ENCODE measurements around the gene KRR1.

KRR1 gene

GRCh38 chr12:75455839-75456238, 55.6 kb downstream of the KRR1 start:
- TF ChIP-seq TAF1 (IDR thresholded peaks at IDR 0.05; ENCODE audit: low read depth) (no peak), CEBPB (IDR thresholded peaks at IDR 0.05) (no peak), MAX (IDR thresholded peaks at IDR 0.05) (no peak), RAD21 (IDR thresholded peaks at IDR 0.05; ENCODE audit: low read depth) (no peak), TEAD4 (IDR thresholded peaks at IDR 0.05) (no peak), ZBTB7A (IDR thresholded peaks at IDR 0.05; ENCODE audit: low read depth) (no peak)

DNA sequence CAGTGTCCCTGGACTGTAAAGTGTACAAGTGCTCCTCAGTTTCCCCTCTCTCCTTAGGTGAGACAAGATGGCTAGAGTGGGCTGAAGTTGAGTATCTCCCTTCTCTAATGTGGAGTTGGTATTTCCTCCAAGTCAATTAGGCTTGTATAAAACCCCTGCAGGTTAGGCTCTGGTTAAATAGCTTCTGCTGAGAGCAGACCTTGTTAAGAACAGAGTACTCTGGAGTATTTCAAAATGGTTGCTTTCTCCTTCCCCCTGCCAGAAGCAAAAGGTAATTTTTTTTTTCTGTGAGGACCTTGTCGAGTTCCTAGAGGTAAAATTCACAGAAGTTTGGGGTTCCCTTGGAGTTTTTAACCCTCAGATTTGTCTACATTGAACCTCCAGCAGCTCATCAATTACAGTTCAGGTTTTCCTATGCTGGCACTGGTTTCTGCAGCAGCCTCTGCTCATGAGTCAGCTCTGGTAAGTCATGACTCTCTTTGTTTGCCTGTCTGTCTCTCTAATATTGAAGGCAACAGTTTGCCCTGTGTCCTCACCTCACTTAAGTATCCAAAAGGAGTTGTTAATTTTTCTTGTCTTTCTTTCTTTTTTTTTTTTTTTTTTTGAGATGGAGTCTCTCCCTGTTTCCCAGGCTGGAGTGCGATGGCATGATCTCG, 58.6 kb downstream of the KRR1 start:
- no peak for TF ChIP-seq ZBTB7A (IDR thresholded peaks at IDR 0.05; ENCODE audit: low read depth)

DNA sequence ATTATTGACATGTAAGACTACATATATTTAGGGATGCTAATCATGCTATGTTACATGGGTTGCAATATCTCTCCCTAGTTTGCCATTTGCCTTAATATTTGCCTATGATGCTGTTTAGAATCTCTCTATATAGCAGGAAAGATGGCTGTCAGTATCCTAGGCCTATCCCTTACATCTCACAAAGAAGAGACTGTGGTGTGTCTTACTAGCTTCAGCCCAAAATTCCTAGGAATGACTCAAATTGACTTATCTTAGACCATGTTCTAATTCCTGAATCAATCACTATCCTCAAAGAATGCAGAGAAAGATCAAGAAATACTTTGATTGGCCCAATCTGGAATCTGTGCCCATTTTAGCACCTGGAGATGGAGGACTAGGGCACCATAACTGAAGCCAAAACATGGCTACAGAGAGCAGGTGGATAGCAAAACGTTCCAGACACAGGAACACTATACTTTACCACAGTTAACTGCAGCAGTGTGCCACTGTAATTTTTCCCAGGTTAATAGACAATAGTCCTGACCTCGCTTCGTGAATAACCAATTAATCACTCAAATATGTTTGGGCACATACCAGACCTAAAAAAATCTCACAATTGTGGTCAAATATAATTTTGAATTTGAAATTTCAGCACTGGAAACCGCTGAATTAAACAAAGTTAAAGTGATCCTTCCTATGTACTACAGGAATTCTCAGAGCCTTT, 63.6 kb downstream of the KRR1 start:
- TF ChIP-seq, protein P1, sequence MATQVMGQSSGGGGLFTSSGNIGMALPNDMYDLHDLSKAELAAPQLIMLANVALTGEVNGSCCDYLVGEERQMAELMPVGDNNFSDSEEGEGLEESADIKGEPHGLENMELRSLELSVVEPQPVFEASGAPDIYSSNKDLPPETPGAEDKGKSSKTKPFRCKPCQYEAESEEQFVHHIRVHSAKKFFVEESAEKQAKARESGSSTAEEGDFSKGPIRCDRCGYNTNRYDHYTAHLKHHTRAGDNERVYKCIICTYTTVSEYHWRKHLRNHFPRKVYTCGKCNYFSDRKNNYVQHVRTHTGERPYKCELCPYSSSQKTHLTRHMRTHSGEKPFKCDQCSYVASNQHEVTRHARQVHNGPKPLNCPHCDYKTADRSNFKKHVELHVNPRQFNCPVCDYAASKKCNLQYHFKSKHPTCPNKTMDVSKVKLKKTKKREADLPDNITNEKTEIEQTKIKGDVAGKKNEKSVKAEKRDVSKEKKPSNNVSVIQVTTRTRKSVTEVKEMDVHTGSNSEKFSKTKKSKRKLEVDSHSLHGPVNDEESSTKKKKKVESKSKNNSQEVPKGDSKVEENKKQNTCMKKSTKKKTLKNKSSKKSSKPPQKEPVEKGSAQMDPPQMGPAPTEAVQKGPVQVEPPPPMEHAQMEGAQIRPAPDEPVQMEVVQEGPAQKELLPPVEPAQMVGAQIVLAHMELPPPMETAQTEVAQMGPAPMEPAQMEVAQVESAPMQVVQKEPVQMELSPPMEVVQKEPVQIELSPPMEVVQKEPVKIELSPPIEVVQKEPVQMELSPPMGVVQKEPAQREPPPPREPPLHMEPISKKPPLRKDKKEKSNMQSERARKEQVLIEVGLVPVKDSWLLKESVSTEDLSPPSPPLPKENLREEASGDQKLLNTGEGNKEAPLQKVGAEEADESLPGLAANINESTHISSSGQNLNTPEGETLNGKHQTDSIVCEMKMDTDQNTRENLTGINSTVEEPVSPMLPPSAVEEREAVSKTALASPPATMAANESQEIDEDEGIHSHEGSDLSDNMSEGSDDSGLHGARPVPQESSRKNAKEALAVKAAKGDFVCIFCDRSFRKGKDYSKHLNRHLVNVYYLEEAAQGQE (IDR thresholded peaks at IDR 0.05; ENCODE audit: low read depth), result no peak
- no peak for TF ChIP-seq MAX (IDR thresholded peaks at IDR 0.05)
- no peak for TF ChIP-seq EGR1 (IDR thresholded peaks at IDR 0.05)
- no peak for TF ChIP-seq TCF12 (IDR thresholded peaks at IDR 0.05; ENCODE audit: low read depth)
- no peak for TF ChIP-seq CEBPB (IDR thresholded peaks at IDR 0.05)
- TF ChIP-seq TEAD4 (IDR thresholded peaks at IDR 0.05), result no peak
- no peak for TF ChIP-seq TAF1 (IDR thresholded peaks at IDR 0.05; ENCODE audit: low read depth)
- TF ChIP-seq, protein P2, sequence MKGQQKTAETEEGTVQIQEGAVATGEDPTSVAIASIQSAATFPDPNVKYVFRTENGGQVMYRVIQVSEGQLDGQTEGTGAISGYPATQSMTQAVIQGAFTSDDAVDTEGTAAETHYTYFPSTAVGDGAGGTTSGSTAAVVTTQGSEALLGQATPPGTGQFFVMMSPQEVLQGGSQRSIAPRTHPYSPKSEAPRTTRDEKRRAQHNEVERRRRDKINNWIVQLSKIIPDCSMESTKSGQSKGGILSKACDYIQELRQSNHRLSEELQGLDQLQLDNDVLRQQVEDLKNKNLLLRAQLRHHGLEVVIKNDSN (IDR thresholded peaks at IDR 0.05), result no peak
- no peak for TF ChIP-seq FOXM1 (IDR thresholded peaks at IDR 0.05; ENCODE audit: borderline replicate concordance, low read depth)
- TF ChIP-seq NFIC (IDR thresholded peaks at IDR 0.05), result no peak
- TF ChIP-seq EP300 (IDR thresholded peaks at IDR 0.05; ENCODE audit: borderline replicate concordance), result no peak
- no peak for TF ChIP-seq ZBTB7A (IDR thresholded peaks at IDR 0.05; ENCODE audit: low read depth)
- TF ChIP-seq YY1 (IDR thresholded peaks at IDR 0.05; ENCODE audit: low read depth), result no peak

GRCh38 chr12:75446857-75447256, 64.6 kb downstream of the KRR1 start:
- TF ChIP-seq CREB1 (IDR thresholded peaks at IDR 0.05; ENCODE audit: low read depth), result no peak
- TF ChIP-seq TAF1 (IDR thresholded peaks at IDR 0.05; ENCODE audit: low read depth), result no peak
- no peak for TF ChIP-seq TEAD4 (IDR thresholded peaks at IDR 0.05)
- TF ChIP-seq MAX (IDR thresholded peaks at IDR 0.05), result no peak
- TF ChIP-seq TCF12 (IDR thresholded peaks at IDR 0.05; ENCODE audit: low read depth), result no peak
- no peak for TF ChIP-seq EP300 (IDR thresholded peaks at IDR 0.05; ENCODE audit: borderline replicate concordance)
- TF ChIP-seq, protein P2 (IDR thresholded peaks at IDR 0.05), result no peak
- no peak for TF ChIP-seq CEBPB (IDR thresholded peaks at IDR 0.05)
- TF ChIP-seq RAD21 (IDR thresholded peaks at IDR 0.05; ENCODE audit: low read depth), result no peak
- TF ChIP-seq ZBTB7A (IDR thresholded peaks at IDR 0.05; ENCODE audit: low read depth), result no peak
- TF ChIP-seq FOXM1 (IDR thresholded peaks at IDR 0.05; ENCODE audit: borderline replicate concordance, low read depth), result no peak
- no peak for TF ChIP-seq EGR1 (IDR thresholded peaks at IDR 0.05)
- TF ChIP-seq NFIC (IDR thresholded peaks at IDR 0.05), result no peak
- TF ChIP-seq, protein P1 (IDR thresholded peaks at IDR 0.05; ENCODE audit: low read depth), result no peak

DNA sequence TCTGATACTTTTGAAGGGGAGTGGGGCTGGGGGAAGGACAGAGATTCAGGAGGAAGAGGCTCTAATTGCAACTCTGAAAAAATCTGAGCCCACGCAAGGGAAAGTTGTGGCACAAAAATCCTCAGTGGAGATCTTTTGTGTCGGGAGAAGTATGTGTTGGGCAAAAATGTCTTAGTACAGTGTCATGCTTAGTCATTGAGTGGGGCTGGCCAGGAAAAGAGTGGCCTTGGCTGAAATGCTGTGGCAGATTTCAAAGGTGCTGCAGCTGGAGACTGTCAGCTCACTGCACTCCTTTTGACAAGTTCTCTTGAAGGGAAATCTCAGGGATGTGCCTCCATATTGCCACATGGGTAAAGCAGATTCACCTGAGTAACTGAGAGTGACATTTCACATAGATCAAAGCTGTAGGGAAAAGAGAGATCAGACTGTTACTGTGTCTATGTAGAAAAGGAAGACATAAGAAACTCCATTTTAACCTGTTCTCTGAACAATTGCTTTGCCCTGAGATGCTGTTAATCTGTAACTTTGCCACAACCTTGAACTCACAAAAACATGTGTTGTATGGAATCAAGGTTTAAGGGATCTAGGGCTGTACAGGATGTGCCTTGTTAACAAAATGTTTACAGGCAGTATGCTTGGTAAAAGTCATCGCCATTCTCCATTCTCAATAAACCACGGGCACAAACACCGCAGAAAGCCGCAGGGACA, 66.8 kb downstream of the KRR1 start:
- TF ChIP-seq YY1 (IDR thresholded peaks at IDR 0.05; ENCODE audit: low read depth), result no peak
- no peak for TF ChIP-seq MAX (IDR thresholded peaks at IDR 0.05)
- no peak for TF ChIP-seq FOXM1 (IDR thresholded peaks at IDR 0.05; ENCODE audit: borderline replicate concordance, low read depth)
- no peak for TF ChIP-seq CREB1 (IDR thresholded peaks at IDR 0.05; ENCODE audit: low read depth)
- no peak for TF ChIP-seq ZBTB7A (IDR thresholded peaks at IDR 0.05; ENCODE audit: low read depth)

All from Ishikawa (cell line).